Measurements from ENCODE around the gene RPS14. TPM values are rescaled to one million over a fixed set of nuclear protein-coding genes. Genes with fewer than 3 reads are reported as not detected.

Gene RPS14
- total RNA-seq, 1 donor from 2014 or later = 1,798 TPM

DNA sequence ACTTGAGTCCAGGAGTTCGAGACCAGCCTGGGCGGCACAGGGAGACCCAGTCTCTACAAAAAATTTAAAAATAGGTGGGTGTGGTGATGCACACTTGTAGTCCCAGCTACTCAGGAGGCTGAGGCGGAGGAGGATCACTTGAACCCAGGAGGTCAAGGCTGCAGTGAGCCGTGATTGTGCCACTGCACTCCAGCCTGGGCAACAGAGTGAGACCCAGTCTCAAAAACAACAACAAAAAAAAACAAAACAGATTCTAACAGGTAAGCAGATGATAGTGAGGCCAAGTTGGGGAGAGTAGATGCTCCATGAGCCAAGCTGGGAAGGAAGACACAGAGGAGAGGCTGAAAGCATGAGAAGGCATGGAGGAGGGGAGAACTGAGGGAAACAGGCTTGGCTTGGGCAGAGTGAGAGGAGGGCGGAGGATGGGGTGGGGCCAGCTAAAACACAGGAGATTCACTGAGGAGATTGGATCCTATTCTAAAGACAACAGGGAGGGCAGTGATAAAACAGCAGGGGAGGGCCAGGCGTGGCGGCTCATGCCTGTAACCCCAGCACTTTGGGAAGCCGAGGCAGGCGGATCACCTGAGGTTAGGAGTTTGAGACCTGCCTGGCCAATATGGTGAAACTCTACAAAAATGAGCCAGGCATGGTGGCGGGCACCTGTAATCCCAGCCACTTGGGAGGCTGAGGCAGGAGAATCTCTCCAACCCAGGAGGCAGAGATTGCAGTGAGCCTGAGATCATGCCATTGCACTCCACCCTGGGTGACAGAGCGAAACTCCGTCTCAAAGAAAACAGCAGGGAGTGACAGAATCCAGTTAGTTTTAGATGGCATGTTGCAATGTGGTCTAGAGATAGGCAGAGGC lies 8.4 kb downstream of the RPS14 start:
- Mint-ChIP-seq H3K4me3 (ENCODE audit: unreplicated experiment) (no peak overlapping the region), H3K27ac (ENCODE audit: unreplicated experiment) (no peak overlapping the region), H3K4me1 (ENCODE audit: unreplicated experiment) (peaks cover 1% of the 10 kb centered on the region), H3K27me3 (ENCODE audit: unreplicated experiment) (no peaks in the 10 kb centered on the region), H3K9me3 (ENCODE audit: unreplicated experiment) (no peaks in the 10 kb centered on the region), H3K36me3 (ENCODE audit: unreplicated experiment) (peaks cover 25% of the 10 kb centered on the region)
- TF ChIP-seq, protein P1, sequence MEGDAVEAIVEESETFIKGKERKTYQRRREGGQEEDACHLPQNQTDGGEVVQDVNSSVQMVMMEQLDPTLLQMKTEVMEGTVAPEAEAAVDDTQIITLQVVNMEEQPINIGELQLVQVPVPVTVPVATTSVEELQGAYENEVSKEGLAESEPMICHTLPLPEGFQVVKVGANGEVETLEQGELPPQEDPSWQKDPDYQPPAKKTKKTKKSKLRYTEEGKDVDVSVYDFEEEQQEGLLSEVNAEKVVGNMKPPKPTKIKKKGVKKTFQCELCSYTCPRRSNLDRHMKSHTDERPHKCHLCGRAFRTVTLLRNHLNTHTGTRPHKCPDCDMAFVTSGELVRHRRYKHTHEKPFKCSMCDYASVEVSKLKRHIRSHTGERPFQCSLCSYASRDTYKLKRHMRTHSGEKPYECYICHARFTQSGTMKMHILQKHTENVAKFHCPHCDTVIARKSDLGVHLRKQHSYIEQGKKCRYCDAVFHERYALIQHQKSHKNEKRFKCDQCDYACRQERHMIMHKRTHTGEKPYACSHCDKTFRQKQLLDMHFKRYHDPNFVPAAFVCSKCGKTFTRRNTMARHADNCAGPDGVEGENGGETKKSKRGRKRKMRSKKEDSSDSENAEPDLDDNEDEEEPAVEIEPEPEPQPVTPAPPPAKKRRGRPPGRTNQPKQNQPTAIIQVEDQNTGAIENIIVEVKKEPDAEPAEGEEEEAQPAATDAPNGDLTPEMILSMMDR (IDR thresholded peaks at IDR 0.05) = no peak
- DNase-seq (ENCODE audit: extremely low spot score, unreplicated experiment) = no peak

DNA sequence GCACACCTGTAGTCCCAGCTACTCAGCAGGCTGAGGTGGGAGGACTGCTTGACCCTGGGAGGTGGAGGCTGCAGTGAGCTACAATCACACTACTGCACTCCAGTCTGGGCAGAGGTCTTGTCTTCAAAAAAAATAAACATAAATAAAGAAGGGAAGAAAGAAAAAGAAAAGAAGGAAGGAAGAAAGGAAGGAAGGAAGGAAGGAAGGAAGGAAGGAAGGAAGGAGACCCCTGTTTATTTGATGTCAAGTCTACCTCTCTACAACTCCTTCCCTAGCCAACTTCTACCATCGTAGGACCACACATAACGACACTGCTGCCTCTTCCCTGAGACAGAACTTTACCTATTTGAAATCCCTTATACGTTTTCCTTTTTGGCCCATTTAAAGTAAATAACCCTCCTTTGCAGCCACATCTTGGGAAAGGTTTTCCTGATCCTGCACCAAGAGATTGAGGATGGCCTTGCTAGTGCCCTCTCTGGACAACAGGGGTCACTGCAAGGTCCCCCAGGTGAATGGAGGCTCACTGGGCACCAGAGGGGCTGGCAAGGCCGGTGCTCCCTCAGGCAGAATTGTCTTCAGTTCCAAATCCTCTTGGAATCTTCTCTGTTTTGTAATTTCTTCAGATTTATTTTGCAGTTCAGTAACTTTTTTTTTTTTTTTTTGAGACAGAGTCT lies 10.5 kb downstream of the RPS14 start:
- DNase-seq (ENCODE audit: extremely low spot score, unreplicated experiment) = no peak
- TF ChIP-seq, protein P1 (IDR thresholded peaks at IDR 0.05) = peak; percentile 46
- H3K4me3 Mint-ChIP-seq (ENCODE audit: unreplicated experiment) = no peak overlapping the region
- peaks cover 12% of the 10 kb centered on the region for H3K36me3 Mint-ChIP-seq (ENCODE audit: unreplicated experiment)
- no peak overlapping the region for H3K27ac Mint-ChIP-seq (ENCODE audit: unreplicated experiment)
- peaks cover 5% of the 10 kb centered on the region for H3K4me1 Mint-ChIP-seq (ENCODE audit: unreplicated experiment)
- no peaks in the 10 kb centered on the region for H3K27me3 Mint-ChIP-seq (ENCODE audit: unreplicated experiment)
- H3K9me3 Mint-ChIP-seq (ENCODE audit: unreplicated experiment) = no peaks in the 10 kb centered on the region

DNA sequence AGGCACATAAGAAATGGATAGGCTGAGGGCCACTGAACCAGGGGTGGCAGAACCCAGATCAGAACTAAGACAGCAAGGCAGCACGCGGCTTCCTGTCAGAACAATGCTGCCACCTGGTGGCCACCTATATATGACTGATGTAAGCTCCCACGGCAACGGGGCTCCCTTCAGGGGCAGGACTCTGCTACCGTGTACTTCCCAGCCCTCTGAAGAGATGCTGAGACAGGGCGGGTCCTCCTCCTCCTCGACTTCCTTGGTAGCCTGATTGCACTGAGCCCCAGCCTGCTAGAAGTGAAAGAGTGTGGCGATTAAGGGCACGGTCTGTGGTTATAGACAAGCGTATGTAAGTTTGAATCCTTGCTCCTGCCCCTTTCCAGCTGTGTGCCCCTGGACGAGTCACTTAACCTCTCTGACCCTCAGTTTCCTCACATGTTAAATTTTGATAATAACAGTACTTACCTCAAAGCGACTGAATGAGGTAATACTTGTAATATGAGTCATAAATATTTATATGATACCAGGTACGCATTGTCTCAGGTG lies 13.3 kb downstream of the RPS14 start:
- no peaks in the 10 kb centered on the region for H3K9me3 Mint-ChIP-seq (ENCODE audit: unreplicated experiment)
- H3K4me1 Mint-ChIP-seq (ENCODE audit: unreplicated experiment) = peaks cover 5% of the 10 kb centered on the region
- peak; percentile 94 for DNase-seq (ENCODE audit: extremely low spot score, unreplicated experiment)
- no peaks in the 10 kb centered on the region for H3K36me3 Mint-ChIP-seq (ENCODE audit: unreplicated experiment)
- no peak overlapping the region for H3K27ac Mint-ChIP-seq (ENCODE audit: unreplicated experiment)
- no peaks in the 10 kb centered on the region for H3K27me3 Mint-ChIP-seq (ENCODE audit: unreplicated experiment)
- TF ChIP-seq, protein P1 (IDR thresholded peaks at IDR 0.05) = peak; percentile 94
- no peak overlapping the region for H3K4me3 Mint-ChIP-seq (ENCODE audit: unreplicated experiment)

DNA sequence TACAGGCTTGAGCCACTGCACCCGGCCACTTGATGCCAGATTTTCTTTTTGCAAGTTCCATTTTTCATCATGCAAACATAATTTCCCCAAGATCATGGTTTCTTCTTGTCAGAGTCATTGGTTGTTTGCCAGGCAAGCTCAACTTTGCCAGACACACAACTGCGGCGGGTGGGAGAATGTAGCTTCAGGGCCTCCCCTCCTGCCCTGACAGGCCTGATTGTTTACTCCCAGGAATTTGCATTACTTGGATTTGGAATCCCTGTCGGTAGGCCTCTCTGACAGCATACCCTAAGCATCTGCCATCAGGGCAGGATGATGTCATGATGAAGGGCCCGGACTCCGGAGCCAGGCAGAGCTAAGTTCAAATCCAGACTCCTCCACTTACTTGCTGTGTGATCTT lies 15.1 kb downstream of the RPS14 start:
- Mint-ChIP-seq H3K4me1 (ENCODE audit: unreplicated experiment) (peaks cover 5% of the 10 kb centered on the region), H3K9me3 (ENCODE audit: unreplicated experiment) (no peaks in the 10 kb centered on the region), H3K36me3 (ENCODE audit: unreplicated experiment) (no peaks in the 10 kb centered on the region), H3K27me3 (ENCODE audit: unreplicated experiment) (no peaks in the 10 kb centered on the region), H3K4me3 (ENCODE audit: unreplicated experiment) (no peak overlapping the region), H3K27ac (ENCODE audit: unreplicated experiment) (no peak overlapping the region)
- TF ChIP-seq, protein P1 (IDR thresholded peaks at IDR 0.05) = no peak
- DNase-seq (ENCODE audit: extremely low spot score, unreplicated experiment) = no peak

DNA sequence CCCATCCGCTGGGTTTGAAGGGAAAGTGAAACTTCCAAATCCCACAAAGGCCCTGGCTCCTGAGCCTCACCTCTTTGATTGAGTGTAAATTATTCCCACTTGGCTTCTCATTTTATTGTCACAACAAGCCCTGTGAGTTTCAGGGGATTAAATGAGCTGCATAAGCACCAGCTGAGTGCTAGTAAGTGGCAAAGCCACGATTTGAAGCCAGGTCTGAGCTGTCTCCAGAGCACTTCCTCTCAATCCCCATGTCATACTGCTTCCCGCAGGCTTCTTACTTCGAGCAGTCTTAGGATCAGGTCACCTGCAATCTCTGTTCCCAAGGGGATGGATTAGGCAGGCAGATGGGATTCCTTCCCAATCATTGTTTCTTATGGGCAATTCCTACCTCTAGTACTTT lies 18.0 kb downstream of the RPS14 start:
- Mint-ChIP-seq H3K27ac (ENCODE audit: unreplicated experiment) (no peak overlapping the region), H3K4me3 (ENCODE audit: unreplicated experiment) (no peak overlapping the region), H3K27me3 (ENCODE audit: unreplicated experiment) (no peaks in the 10 kb centered on the region), H3K9me3 (ENCODE audit: unreplicated experiment) (no peaks in the 10 kb centered on the region), H3K4me1 (ENCODE audit: unreplicated experiment) (peaks cover 11% of the 10 kb centered on the region), H3K36me3 (ENCODE audit: unreplicated experiment) (no peaks in the 10 kb centered on the region)
- TF ChIP-seq, protein P1 (IDR thresholded peaks at IDR 0.05) = no peak
- DNase-seq (ENCODE audit: extremely low spot score, unreplicated experiment) = no peak
